ENCODE results near the gene CDPF1.

- TF ChIP-seq REST (IDR thresholded peaks at IDR 0.05) (no peak), CTCF (IDR thresholded peaks at IDR 0.05) (no peak), POLR2A (IDR thresholded peaks at IDR 0.05; ENCODE audit: low read length) (no peak), POLR2AphosphoS2 (conservative IDR thresholded peaks at IDR 0.05; ENCODE audit: low read length) (no peak)
These were observed 16.9 kb downstream of the CDPF1 start for GRCh38 chr22:46233231-46233630.
